Measurements from ENCODE around the gene MN1.

Gene MN1

GRCh38 chr22:27785831-27786230 is 15.7 kb downstream of the MN1 start:
- no peak for TF ChIP-seq CTCF (IDR thresholded peaks at IDR 0.05; ENCODE audit: control extremely low read depth, extremely low read depth, low read depth, missing control alignments)
- POLR2A ChIA-PET = no interaction called here
- DNase-seq (ENCODE audit: extremely low spot score) = no peak
- CTCF ChIA-PET = no interaction called here

DNA sequence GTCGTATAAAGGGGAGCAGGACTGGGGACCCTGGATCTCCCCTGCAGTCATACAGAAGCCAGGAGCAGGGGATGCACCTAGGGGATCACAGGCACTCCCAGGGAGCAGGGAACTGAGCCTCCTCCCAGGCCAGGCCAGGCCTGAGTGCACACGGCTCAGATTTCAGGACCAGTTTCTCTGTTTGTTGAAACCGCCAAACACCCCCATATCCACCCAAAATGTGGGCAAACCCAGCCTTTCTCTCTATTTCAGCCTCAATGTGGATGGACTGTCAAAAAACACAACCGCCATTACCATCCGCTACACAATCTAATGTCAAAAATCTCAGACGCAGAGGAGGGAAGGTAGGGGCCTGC is 17.5 kb downstream of the MN1 start:
- ChIA-PET POLR2A (no interaction called here), CTCF (no interaction called here)
- no peak for DNase-seq (ENCODE audit: extremely low spot score)
- TF ChIP-seq CTCF (IDR thresholded peaks at IDR 0.05; ENCODE audit: control extremely low read depth, extremely low read depth, low read depth, missing control alignments) = no peak

GRCh38 chr22:27783436-27784119 is 18.0 kb downstream of the MN1 start:
- CTCF ChIA-PET = no interaction called here
- POLR2A ChIA-PET = no interaction called here
- TF ChIP-seq CTCF (IDR thresholded peaks at IDR 0.05; ENCODE audit: control extremely low read depth, extremely low read depth, low read depth, missing control alignments) = no peak
- no peak for DNase-seq (ENCODE audit: extremely low spot score)

- no peak for TF ChIP-seq CTCF (IDR thresholded peaks at IDR 0.05; ENCODE audit: control extremely low read depth, extremely low read depth, low read depth, missing control alignments)
- DNase-seq (ENCODE audit: extremely low spot score) = no peak
- ChIA-PET POLR2A (no interaction called here), CTCF (no interaction called here)
Measured at GRCh38 chr22:27782088-27782487, 19.5 kb downstream of the MN1 start.

DNA sequence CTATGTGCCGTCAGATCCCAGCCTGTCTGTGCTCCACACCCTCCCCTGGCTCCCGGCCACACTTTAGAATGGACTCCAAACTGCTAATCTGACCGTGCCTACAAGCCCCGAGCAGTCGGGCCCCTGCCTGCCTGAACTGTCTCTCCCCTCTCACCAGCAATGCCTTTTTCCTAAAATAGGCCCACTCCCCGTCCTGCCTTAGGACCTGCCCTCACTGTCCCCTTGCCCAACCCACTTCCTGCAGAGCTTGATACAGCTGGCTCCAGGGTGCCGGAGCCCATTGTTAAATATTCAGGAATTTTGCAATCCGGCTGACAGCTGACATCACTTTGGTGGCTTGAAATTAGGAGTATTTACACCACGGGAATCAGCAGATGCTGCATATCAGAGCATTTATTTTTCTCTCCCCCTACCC is 21.4 kb downstream of the MN1 start:
- DNase-seq (ENCODE audit: extremely low spot score) = no peak
- TF ChIP-seq CTCF (IDR thresholded peaks at IDR 0.05; ENCODE audit: control extremely low read depth, extremely low read depth, low read depth, missing control alignments) = no peak
- ChIA-PET CTCF (no interaction called here), POLR2A (no interaction called here)

DNA sequence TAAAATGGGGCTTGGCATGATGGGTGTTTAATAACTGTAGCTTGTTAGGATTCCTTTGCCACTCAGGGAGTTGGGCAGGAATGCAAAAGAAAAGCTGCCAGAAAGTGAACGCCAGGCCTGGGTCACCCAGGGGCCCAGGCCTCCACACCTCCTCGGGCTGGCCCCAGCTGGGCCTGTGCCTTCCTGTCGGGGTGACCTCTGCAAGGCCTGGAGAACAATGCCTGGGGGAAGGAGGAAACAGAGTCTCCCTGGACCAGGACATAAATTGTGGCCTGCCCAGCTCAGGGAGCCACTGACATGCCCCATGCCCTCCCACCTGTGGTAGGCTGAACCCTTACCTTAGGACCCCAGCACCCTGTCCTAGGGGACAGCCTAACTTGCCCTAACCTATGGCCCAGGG is 21.9 kb downstream of the MN1 start:
- DNase-seq (ENCODE audit: extremely low spot score) = no peak
- no peak for TF ChIP-seq CTCF (IDR thresholded peaks at IDR 0.05; ENCODE audit: control extremely low read depth, extremely low read depth, low read depth, missing control alignments)
- ChIA-PET CTCF (no interaction called here), POLR2A (no interaction called here)

Measured in GM10248 (cell line).